Transverse colon (tissue), 4 donors: ENCODE measurements around the gene FOCAD.

Experiments used
- CTCF ChIP-seq, 5 experiments: fragments of 200-600 bp in 3 of 5; fragments of 450-650 bp in 2 of 5; sonication (generic) in 3 of 5; IDR thresholded peaks; 1 replicate in 2 of 5; 2 replicates in 3 of 5; pipeline ENCODE4 v1.5.1; 2016 to 2017; ENCODE audit warnings: antibody characterized with exemption in 5 of 5, inconsistent platforms in 3 of 5, mild to moderate bottlenecking in 2 of 5, moderate library complexity in 1 of 5
- POLR2AphosphoS5 ChIP-seq, 3 donors: sonication (generic); formaldehyde crosslinking; IDR thresholded peaks; one replicate each; pipeline ENCODE4 v1.6.1; 2016; ENCODE audit warnings: antibody characterized with exemption in 3 of 3

GRCh38 chr9:21039302-21039701, 355.2 kb downstream of the FOCAD start:
- TF ChIP-seq CTCF (IDR thresholded peaks at IDR 0.05) = no peak
- no peak for TF ChIP-seq POLR2AphosphoS5 (IDR thresholded peaks at IDR 0.05)
